NCI-H226 (cell line): ENCODE results near the gene DOCK9.

Source experiments
- DNase-seq: peaks from one replicate; pipeline ENCODE4 v3.0.0-alpha.2; 2015

The DOCK9 gene

DNA sequence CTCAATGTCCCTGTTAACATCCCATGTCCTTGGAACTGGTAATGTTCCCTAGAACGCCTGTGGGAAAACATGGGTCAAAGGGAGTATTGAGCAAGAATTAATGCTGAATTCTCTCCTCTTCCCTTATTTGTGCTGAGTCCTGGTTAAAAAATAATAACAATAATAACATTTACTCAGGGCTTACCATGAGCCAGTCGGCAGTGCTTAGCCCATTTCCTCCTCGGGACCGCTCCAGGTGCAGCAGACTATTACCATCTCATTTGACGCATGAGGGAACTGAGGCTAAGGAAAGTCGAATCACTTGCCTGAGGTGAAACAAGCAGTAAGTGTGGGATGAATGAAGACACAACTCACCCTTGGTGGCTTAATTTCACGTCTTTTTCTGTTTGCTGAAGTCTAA is 191.8 kb downstream of the DOCK9 start:
- DNase-seq = no peak

DNA sequence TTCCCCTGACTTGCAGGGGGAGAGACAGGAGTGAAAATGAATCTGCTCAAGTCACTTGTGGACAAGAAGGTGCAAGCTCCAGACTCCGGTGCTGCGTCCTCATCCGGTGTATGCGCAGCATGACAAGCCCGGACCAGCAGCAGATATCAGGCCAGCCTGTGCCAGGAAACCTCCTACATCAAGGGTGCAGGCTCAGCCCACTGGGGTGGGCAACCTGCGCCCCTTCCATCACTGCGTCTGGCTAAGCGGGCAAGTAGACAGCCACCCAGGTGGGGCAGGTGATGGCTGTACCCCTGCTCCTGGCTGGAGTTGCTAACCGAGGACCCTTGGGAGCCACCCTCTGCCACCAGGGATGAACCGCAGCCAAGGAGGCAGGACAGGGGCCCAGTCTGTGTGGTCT is 192.5 kb downstream of the DOCK9 start:
- no peak for DNase-seq

DNA sequence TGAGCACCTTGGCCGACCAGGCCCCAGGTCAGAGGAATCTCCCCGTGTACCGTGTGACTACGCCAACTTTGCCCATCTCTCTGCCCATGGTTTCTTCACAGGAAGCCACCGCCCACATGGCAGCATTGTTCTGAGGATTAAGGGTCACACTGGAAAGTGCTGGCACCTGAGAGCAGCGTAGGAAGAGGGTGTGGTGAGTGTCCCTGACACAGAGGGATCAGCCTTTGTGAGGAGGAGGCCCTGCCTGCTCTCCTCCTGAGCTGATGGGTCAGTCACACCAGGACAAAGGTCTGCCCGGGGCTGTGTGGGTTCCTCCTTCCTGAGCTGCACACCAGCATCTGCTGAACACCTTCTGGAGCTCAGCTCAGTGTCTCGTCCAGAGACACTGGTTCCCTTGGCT is 193.2 kb downstream of the DOCK9 start:
- no peak for DNase-seq

DNA sequence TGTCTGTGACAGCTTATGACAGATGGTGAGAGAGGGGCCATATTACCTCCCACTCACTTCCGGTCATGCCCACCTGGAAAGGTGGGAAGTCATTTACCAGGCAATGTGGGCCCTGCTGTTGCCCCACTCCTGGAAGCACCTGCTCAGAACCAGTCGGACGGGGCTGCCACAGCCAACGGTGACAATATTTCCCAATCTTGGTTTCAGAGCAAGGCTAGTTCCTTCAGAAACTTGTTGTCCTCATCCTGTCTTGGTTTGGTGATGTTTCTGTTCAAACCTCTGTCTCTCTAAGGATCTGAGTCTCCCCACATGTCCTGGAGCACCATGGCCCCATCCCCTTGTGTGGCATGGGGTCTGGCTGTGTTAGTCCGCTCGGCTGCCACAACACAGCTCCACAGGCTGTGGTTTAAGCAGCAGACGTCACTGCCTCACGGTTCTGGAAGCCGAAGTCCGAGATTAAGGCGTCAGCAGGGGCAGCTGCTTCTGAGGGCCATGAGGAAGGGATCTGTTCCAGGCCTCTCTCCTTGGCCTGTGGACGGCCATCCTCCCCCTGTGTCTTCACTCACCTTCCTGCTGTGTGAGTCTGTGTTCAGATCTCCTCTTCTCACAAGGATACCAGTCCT is 193.9 kb downstream of the DOCK9 start:
- DNase-seq = no peak

DNA sequence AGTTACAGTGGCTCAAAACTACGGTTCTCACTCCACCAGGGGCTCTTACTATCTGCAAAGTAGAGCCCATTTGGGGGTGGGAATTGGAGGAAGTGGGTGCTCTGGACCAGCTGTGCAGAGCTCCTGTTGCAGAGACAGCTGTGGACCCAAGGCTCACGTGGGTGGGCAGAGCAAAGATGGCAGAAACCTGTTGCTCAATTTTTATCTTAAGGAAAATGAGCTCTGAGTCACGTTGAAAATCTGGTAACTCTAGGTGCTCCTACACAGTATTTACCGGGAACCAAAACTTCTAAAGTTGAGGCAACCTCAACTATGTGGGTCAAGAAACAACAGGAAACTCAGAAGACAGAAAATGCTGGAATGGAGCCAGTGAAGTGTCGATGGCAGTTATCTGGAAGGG is 195.2 kb downstream of the DOCK9 start:
- DNase-seq = peak; percentile 84

DNA sequence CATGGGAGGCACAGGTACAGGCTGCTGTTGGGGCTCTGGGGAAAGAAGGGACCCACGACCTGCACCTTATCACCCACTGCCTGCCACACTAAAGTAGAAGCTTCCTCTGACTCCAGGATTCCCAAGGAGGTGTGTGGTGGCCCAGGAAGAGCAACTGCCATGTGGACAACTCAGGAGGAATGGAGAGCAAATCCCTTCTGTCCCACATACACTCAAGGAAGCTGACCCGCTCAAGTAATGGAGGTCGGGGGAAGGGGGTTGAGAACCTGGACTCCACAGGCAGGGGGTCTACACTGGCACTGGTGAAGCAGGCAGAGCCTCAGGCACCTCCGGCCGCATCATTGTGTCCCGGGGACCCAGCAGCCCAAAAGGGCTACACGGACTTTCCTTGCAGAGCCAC is 196.0 kb downstream of the DOCK9 start:
- DNase-seq = no peak

DNA sequence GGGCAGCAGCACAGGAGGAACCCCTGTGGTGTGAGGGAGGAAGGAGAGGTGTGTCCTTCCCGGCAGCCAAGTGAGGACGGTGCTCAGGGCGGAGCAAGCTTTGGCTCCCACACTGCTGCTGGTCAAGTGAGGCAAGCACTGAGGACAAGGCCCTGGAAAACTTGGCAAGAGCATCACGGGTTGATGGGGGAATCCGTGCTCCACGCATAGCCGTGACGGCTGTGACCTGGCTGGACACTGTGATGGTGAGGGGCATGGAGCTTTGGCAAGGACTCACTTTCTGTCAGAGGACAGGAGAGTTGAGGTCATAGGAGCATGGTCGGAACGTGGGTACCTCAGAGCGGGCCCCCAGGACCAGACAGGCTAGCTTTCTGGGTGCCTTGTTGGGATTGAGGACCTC is 196.4 kb downstream of the DOCK9 start:
- no peak for DNase-seq

DNA sequence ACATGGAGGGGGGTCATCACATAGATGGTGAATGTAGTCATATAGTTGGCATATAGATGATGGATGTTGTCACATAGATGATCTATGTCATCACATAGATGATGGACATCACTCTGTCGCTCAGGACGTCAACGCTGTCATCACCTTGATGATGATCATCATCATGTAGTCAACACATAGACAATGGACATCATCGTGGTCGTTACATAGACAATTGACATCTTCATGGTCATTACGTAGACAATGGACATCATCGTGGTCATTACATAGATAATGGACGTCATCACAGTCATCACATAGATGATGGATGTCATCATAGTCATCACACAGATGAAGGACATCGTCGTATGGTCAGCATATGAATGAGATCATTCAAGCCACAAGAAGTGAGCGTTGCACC is 196.8 kb downstream of the DOCK9 start:
- no peak for DNase-seq

DNA sequence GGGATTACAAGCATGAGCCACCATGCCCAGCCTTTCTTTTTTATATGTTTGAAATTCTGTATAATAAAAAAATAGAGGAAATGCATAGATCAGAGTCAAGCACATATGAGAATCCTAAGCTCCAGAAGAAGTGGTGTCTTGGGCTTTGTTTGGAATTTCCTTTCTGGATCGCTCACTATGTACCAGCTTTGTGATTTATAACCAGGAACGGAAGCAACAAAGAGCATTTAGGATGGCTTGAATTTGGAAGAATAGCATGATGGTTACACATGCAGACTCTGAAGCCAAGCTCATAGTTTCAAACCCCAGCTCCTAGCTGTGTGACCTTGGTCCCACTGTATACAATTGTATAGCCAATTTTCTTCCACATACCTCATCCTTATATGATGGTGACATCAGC is 197.4 kb downstream of the DOCK9 start:
- no peak for DNase-seq

DNA sequence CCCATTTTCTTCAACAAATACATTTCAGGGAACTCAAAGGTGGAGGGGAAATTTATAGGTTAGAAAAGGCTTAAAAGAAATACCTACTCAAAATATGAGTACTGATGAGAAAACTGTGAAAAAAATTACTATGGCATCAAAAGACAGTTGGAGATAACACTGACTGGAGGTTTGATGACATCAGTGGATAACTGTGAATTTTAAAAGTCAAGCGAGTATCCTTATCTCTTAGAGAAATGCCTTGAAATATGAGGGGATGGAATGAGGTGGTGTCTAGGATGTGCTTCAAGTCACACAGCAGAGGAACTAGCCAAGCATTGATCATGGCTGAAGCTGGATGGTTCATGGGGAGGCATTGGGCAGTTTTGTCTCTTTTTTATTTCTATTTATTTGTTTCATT is 198.2 kb downstream of the DOCK9 start:
- DNase-seq = no peak

DNA sequence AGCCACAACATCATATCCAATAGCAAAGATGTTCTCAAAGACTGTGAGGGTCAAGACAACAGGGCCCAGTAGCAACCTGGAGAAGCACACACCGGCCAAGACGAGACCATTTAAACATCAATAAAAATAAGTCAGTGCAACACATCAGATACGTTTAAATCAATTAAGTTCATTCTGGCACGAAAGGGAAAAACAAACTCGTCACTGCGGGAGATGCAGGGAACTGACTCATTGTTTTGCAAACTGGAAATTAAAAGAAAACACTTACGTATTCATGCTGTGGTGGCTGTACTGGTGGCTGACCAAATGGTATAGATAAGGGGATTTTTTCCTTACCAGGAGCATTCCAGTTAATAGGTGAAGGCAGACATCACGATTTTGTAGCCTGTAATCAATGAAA is 199.1 kb downstream of the DOCK9 start:
- DNase-seq = no peak

DNA sequence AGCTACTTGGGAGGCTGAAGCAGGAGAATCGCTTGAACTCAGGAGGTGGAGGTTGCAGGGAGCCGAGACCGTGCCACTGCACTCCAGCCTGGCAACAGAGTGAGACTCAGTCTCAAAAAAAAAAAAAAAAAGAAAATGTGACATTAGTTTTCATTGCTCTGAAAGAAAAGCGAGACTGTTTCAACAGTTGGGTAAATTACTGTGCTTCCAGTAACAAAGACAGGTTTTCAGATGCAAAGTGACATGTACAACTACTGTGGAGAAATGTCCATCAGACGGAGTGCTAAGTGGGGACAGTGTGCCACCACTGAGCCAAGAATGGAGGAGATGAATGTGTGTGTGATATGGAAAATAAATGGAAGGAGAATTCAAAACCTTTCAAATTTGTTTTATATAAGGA is 201.2 kb downstream of the DOCK9 start:
- DNase-seq = no peak

DNA sequence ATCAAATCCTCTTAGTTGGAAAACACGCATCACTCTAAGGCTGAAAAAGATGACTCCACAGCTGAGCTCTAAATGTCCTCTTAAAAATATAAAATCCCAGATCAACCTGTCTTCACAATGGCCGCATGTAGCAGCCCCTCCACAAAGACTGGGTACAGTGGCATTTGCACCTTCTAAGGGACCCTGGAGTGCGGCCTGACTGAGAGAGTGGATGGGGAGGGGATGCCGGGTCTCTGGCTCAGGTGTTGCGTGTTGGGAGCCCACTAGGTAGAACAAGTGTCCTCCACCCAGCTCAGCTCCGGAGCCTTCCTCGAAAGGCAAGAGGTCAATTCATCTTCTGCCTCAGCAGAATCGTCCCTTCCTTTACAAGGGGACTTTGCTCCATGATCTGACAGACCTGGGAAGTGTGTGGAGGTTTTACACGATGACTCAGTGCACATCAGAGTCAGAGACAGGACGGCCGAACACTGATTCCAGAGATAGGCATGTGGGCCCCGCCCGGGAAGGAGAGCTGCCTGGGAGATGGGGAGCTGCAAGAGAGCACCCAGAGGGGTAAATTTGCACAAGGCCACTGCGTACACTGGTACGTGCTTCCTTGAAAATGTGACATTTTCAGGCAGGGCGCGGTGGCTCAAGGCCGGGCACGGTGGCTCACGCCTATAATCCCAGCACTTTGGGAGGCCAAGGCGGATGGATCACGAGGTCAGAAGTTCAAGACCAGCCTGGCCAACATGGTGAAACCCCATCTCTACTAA is 201.8 kb downstream of the DOCK9 start:
- peak; percentile 90 for DNase-seq

DNA sequence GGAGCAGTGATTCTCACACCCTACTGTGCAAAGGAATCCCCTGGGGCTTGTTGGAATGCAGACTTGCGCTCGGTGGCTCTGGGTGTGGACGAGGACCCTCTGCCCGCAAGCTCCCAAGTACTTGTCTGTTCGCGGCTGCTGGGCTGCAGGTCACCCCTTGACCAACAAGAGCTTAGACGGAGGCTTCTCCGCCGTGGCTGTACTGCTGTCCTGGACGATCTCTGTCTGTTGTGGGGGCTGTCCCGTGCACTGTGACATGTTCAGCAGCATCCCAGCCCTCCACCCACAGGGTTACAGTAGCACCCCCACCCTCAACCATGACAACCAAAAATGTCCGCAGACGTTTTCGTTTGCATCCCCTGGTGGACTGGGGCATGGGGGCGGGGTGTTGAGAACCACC is 202.5 kb downstream of the DOCK9 start:
- DNase-seq = no peak

DNA sequence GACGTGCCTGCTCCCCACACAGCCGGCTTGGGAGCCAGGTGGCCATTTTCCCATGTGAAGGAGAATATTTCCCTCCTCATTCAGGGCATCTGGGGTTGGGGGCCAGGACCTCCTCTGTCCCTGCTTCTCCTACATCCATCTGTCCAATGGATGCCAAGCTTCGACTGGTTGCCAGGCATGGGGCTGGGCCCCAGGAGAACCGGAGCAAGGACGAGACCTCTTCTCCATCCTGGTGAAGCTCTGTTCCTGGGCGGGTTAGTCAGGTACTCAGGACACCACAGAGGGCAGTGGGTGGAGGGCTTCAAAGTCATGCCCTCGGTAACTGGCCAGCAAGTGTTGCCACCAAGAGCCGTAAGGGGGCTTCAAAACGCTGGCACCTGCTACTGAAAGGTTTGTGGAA is 203.1 kb downstream of the DOCK9 start:
- no peak for DNase-seq

DNA sequence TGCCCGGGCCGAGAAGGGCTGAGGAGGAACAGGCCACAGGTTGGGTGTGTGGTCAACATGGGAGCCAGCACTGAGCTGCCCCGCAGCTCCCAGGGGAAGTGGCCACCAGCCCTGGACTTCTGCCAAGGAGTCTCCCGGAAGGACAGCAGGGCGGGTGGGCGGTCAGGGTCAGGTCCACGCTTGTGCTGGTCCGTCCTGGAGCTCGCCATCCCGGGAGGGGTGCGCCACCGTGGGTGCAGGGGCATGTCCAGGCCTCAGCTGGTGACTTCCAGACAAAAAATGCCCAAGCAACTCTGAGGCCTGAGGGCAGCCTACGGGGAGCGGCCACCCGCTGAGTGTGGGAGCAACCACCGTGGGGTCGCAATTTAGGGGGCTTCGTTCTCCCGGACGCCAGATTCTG is 203.9 kb downstream of the DOCK9 start:
- DNase-seq = no peak

DNA sequence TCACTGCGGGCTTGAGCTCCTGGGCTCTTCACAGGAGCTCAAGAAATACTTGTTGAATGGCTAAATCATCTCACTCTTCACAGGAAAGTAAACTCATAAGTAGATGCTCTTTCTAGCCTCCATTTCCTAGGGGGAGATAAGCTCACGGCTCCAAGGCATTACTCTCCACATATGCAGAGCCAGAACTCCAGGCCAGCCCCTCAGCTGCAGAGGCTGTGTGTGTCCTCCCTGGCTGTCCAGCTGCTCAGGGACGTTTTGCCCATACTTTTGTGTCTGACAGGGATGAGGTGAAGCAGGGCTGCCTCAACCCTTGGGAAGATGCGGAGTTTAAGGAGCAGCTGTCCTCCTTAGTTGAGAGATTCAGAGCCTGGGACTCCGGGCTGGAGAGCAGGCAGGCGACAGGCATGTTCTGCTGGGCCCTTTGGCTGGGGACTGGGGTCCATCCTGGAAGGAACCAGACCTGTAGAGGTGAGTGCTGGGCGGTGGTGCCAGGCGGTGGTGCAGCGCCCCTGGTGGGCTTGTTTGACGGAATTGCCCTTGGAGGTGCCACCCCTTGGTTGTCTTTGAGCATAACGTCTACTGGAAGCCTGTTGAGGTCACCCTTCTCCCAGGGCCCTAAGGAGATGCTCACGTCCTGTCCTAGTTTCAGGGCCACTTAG is 204.9 kb downstream of the DOCK9 start:
- no peak for DNase-seq

DNA sequence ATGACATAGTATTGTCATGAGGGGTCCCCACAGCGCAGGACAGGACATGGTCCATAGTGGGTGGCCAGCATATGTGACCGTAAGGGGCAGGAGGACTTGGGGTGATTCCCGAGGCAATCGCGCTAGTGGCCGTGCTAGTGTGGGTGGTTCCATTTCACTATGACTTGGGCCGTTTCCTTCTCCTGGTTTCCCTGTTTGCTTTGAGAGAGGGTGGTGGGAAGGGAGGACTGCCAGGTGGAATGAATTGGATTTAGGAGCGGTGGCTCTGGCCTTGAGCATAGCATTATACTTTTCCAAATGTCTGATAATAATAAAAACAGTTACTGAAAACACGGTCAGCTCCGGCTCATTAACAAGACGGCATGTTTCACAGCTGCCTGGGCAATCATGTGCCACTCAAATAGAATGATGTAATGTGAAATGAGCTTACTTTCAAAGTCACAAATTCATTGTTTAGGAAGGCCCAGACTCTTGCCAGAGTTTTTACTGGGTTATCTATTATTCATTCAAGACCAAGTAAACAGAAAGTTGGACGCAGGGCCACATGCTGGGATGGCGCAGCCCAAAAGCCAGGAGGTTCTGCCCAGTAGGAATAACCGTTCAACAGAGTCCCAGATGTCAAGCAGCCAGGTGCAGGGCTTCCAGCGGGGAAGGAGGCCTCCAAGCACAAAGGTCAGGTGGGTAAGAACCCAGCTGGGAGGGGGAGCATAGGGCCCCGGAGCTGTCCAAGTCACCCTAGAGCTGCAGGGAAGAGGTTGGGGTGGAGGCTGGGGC is 205.8 kb downstream of the DOCK9 start:
- DNase-seq = no peak

DNA sequence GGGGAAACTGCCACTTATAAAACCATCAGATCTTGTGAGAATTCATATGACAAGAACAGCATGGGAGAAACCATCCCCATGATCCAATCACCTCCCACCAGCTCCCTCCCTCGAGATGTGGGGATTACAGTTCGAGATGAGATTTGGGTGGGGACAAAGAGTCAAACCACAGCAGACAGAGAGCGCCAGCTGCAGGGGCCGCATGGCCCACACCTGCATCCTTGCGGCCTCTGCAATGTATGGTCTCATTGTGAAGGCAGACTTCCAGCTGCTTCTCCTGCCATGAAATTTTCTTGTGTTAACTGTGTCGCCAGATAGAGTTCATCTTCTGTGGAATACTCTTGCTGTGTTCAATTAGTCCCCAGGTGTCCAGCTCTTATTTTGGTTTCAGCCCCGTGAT is 208.1 kb downstream of the DOCK9 start:
- no peak for DNase-seq

DNA sequence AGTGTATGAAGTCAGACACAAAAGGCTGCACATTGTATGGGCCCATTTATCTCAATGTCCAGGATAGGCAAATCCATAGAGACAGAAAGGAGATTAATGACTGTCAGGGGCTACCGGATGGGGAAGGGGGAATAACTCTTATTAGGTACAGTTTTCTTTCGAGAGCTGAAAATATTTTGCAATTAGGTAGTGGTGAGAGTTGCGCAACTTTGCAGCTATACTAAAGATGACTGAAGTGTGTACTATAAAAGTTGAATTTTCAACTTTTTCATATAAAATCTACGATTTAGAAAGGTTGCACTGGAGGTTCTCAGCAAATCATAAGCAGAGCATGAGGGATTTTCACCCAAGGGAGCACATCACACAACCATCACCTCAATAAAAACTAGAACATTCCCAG is 209.3 kb downstream of the DOCK9 start:
- DNase-seq = no peak

DNA sequence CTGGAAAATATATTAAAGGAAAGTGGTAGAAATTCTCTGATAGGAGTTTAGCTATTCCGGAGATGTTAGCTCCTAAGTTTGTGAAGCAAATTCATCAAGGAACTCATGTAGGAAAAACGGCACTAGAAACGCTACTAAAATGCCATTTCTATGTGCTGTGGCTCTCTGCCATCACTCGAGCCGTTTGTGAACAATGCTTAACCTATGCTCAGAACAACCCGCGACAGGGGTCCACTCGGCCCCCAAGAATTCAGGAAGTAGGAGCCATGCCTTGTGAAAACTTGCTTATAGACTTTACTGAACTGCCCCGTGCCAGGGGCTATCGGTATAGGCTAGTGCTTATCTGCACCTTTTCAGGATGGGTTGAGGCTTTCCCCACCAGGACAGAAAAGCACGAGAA is 211.2 kb downstream of the DOCK9 start:
- no peak for DNase-seq

DNA sequence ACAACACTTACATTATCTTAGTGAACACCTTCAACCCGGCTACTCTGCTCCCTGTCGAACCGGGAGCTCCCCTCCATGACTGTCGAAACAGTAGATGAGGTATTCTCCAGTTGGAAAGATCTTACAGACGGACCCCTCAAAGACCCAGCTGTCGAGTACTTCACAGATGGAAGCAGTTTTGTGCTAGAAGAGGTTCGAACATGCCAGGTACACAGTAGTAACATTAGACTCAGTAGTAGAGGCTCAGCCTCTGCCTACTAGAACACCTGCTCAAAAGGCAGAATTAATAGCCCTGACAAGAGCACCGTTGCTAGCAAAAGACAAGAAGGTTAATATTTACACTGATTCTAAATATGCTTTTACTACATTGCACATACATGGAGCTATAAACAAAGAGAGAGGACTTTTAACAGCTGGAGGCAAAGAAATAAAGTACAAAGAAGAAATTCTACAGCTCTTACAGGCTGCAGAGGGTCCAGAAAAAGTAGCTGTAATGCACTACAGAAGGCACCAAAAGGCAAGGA is 211.8 kb downstream of the DOCK9 start:
- DNase-seq = no peak

DNA sequence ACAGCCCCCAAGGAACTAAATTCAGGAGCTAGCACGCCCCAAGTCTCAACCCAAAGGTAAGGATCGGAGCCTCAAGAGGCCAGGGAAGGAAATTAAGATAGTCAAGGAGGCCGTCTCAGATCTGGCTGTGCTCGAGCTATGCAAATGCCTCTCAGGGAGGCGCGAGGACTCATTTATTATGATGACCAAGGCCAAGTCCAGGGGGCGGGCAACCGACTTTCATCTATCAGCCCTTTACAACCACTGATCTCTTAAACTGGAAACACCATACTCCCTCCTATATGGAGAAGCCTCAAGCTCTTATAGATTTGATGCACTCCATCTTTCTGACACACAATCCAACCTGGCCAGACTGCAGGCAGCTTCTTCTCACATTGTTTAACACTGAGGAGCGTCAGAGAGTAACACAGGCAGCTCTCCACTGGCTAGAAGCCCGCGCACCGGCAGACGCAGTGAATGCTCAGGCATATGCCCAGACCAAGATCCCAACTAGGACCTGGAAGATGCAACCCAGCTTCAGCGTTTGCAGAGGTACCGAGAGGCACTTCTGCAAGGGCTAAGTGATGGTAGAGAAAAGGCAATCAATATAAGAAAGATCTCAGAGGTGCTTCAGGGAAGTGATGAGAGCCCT is 215.8 kb downstream of the DOCK9 start:
- DNase-seq = no peak
